ENCODE measurements around the gene RAP1GAP. TPM values are rescaled to one million over a fixed set of nuclear protein-coding genes. Genes with fewer than 3 reads are reported as not detected.

Gene RAP1GAP
- total RNA-seq, 1 experiment from 2014 or later: 30.2 TPM

DNA sequence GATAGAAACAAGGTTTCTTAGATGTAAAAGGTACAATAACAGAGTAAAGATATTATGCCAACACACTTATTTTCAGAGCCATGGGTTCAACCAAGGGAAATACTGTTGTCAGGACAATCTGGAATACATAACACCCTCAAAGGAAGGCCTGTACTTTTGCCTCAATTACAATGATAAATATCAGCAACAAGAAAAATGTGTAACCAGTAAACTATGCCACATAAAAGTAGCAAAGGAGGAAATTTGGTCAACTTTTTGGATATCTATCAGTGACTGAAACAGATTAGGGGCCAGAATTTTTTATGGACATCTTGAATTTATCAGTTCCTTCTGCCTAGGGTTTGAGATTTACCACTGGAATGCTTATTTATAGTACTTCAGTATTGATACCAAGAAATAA lies 24.6 kb upstream of the RAP1GAP start:
- POLR2A ChIA-PET (ENCODE audit: unreplicated experiment): no interaction called here
- no peaks in the 10 kb centered on the region for H3K9me3 ChIP-seq (ENCODE audit: insufficient read depth, low read depth)
- H3K36me3 ChIP-seq (ENCODE audit: low read depth): no peaks in the 10 kb centered on the region
- no peaks in the 10 kb centered on the region for H4K20me1 ChIP-seq (ENCODE audit: insufficient read depth)
- intact Hi-C loops (cut with micrococcal nuclease; ENCODE audit: unreplicated experiment): no loop called here
- DNase-seq: no peak
- no peaks in the 10 kb centered on the region for H3K9me2 ChIP-seq (ENCODE audit: insufficient read depth)
- no peaks in the 10 kb centered on the region for H3F3A ChIP-seq (ENCODE audit: insufficient read depth, low read depth)
- CTCF ChIA-PET: no interaction called here
- H3K4me2 ChIP-seq: no peak overlapping the region
- H3K79me2 ChIP-seq (ENCODE audit: low read depth): no peaks in the 10 kb centered on the region
- H3K27me3 ChIP-seq (ENCODE audit: insufficient read depth, low read depth): no peaks in the 10 kb centered on the region
- no peak overlapping the region for H2AFZ ChIP-seq
- H3K4me1 ChIP-seq (replicated peaks; ENCODE audit: insufficient read depth): no peaks in the 10 kb centered on the region
- TF ChIP-seq EZH2 (IDR thresholded peaks at IDR 0.05; ENCODE audit: low read depth): no peak
- TF ChIP-seq, protein P1, sequence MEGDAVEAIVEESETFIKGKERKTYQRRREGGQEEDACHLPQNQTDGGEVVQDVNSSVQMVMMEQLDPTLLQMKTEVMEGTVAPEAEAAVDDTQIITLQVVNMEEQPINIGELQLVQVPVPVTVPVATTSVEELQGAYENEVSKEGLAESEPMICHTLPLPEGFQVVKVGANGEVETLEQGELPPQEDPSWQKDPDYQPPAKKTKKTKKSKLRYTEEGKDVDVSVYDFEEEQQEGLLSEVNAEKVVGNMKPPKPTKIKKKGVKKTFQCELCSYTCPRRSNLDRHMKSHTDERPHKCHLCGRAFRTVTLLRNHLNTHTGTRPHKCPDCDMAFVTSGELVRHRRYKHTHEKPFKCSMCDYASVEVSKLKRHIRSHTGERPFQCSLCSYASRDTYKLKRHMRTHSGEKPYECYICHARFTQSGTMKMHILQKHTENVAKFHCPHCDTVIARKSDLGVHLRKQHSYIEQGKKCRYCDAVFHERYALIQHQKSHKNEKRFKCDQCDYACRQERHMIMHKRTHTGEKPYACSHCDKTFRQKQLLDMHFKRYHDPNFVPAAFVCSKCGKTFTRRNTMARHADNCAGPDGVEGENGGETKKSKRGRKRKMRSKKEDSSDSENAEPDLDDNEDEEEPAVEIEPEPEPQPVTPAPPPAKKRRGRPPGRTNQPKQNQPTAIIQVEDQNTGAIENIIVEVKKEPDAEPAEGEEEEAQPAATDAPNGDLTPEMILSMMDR (conservative IDR thresholded peaks at IDR 0.05): no peak
- no peak overlapping the region for H3K4me3 ChIP-seq
- H3K27ac ChIP-seq: no peak overlapping the region
- no TSS peak for BruUV-seq (replicated peaks)

DNA sequence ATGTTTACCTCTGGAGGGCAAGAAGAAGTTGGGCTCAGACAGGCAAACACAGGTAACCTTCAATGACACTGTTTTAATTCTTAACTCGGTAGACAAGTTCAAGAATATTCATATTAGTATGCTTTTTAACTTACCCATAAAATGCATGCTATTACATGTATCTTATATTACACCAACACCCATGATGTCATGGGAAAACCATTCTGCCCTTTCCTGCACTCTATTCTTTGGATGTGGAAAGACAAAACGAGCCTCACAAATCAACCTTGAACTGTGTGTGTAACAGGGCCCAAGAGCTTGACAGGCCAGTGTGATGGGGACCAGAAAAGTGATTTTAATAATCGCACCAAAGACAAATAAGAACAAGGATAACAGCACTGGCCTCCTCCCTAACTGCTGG lies 22.6 kb upstream of the RAP1GAP start:
- Histone ChIP-seq H3F3A (ENCODE audit: insufficient read depth, low read depth) (no peaks in the 10 kb centered on the region), H2AFZ (no peak overlapping the region), H4K20me1 (ENCODE audit: insufficient read depth) (no peaks in the 10 kb centered on the region), H3K36me3 (ENCODE audit: low read depth) (no peaks in the 10 kb centered on the region), H3K4me1 (replicated peaks; ENCODE audit: insufficient read depth) (no peaks in the 10 kb centered on the region), H3K27me3 (ENCODE audit: insufficient read depth, low read depth) (no peaks in the 10 kb centered on the region), H3K9me2 (ENCODE audit: insufficient read depth) (no peaks in the 10 kb centered on the region), H3K27ac (no peak overlapping the region), H3K9me3 (ENCODE audit: insufficient read depth, low read depth) (no peaks in the 10 kb centered on the region), H3K4me3 (no peak overlapping the region), H3K4me2 (no peak overlapping the region), H3K79me2 (ENCODE audit: low read depth) (no peaks in the 10 kb centered on the region)
- TF ChIP-seq, protein P1 (conservative IDR thresholded peaks at IDR 0.05): no peak
- no peak for TF ChIP-seq EZH2 (IDR thresholded peaks at IDR 0.05; ENCODE audit: low read depth)
- POLR2A ChIA-PET (ENCODE audit: unreplicated experiment): no interaction called here
- intact Hi-C loops (cut with micrococcal nuclease; ENCODE audit: unreplicated experiment): no loop called here
- CTCF ChIA-PET: no interaction called here
- no peak for DNase-seq
- no TSS peak for BruUV-seq (replicated peaks)

DNA sequence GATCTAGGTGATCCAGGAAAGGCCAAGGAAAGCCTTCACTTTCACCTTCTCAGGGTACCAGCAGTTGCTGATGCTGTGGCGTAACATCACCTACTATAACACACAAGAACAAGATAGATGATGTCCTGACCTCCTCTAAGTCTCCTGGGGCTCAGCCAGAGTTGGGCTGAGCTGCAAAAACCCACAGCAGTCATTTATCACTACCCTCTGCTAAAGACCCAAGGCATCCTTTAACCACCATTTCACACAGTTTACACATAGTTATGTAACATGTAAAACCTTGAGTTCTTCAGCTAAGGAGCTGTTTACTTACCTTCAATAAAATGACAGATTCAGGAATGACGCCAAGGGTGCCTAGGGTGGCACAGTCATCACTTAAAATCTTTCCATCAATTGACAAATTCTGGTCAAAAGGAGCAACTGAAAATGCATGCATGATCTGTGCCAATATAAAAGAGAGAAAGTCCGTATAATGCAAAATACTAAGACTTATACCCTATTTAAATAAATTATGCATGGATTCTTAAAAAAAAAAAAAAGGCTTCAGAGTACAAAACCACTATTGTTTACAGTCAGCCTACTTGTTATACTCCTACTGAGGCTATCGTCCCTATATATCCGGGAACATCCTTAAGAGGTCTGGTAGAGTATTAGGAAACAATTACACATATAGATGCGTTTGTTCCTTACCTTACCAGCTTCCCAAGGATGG lies 20.7 kb upstream of the RAP1GAP start:
- H3K4me3 ChIP-seq: no peak overlapping the region
- no peaks in the 10 kb centered on the region for H3K36me3 ChIP-seq (ENCODE audit: low read depth)
- H3K27ac ChIP-seq: no peak overlapping the region
- no peaks in the 10 kb centered on the region for H3K9me2 ChIP-seq (ENCODE audit: insufficient read depth)
- H3K27me3 ChIP-seq (ENCODE audit: insufficient read depth, low read depth): no peaks in the 10 kb centered on the region
- BruUV-seq (replicated peaks): no TSS peak
- no peak for DNase-seq
- H3K9me3 ChIP-seq (ENCODE audit: insufficient read depth, low read depth): no peaks in the 10 kb centered on the region
- no peaks in the 10 kb centered on the region for H4K20me1 ChIP-seq (ENCODE audit: insufficient read depth)
- POLR2A ChIA-PET (ENCODE audit: unreplicated experiment): no interaction called here
- H3F3A ChIP-seq (ENCODE audit: insufficient read depth, low read depth): no peaks in the 10 kb centered on the region
- CTCF ChIA-PET: no interaction called here
- no peak overlapping the region for H2AFZ ChIP-seq
- H3K4me1 ChIP-seq (replicated peaks; ENCODE audit: insufficient read depth): no peaks in the 10 kb centered on the region
- no peaks in the 10 kb centered on the region for H3K79me2 ChIP-seq (ENCODE audit: low read depth)
- intact Hi-C loops (cut with micrococcal nuclease; ENCODE audit: unreplicated experiment): no loop called here
- no peak overlapping the region for H3K4me2 ChIP-seq
- TF ChIP-seq EZH2 (IDR thresholded peaks at IDR 0.05; ENCODE audit: low read depth): no peak
- TF ChIP-seq, protein P1 (conservative IDR thresholded peaks at IDR 0.05): no peak

Measured in PC-9 (cell line).